ENCODE measurements around the gene PIGW. TPM values are rescaled to one million over a fixed set of nuclear protein-coding genes. Genes with fewer than 3 reads are reported as not detected.
"Not testable (repeated sequence)": the region's sequence is repeated elsewhere in the genome, so short reads cannot be mapped to it uniquely, and the experiment has no call there.

PIGW gene
- polyA plus RNA-seq, 3 donors, result 11.0 to 14.3 (median 12.6) TPM

DNA sequence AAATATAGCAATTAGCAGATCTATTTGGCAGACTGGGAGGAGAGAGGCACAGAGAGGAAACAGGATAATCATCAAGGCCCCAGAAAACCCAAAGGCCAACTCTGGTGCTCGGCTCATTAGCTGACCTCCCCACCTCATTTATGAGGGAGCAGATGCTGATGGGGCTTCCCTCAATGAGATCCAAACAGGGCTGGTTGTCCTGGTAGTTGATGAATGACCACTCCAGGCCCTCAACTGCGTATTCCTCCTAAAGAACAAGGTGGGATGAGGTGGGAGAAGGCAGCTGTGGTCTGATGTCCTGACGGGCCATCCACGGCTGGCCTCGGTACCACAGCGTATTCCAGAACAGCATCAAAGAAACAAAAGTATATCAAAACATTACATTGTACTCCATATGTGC, 27.5 kb upstream of the PIGW start:
- DNase-seq (ENCODE audit: low read depth in 3 of 3, low spot score in 2 of 3), result no peak

DNA sequence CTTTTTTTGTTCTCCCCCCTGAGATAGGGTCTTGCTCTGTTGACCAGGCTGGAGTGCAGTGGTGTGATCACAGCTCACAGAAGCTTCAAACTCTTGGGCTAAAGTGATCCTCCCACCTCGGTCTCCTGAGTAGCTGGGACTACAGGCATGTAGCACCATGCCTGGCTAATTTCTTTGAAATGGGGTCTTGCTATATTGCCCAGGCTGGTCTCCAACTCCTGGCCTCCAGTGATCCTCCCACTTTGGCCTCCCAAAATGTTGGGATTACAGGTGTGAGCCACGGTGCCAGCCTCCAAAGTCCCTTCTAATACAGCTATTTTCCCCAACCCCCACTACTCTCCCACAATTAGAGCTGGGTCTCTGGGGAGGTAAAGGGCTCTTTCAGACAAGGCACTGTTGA, 26.3 kb upstream of the PIGW start:
- DNase-seq (ENCODE audit: low read depth in 3 of 3, low spot score in 2 of 3), result not testable (repeated sequence)

DNA sequence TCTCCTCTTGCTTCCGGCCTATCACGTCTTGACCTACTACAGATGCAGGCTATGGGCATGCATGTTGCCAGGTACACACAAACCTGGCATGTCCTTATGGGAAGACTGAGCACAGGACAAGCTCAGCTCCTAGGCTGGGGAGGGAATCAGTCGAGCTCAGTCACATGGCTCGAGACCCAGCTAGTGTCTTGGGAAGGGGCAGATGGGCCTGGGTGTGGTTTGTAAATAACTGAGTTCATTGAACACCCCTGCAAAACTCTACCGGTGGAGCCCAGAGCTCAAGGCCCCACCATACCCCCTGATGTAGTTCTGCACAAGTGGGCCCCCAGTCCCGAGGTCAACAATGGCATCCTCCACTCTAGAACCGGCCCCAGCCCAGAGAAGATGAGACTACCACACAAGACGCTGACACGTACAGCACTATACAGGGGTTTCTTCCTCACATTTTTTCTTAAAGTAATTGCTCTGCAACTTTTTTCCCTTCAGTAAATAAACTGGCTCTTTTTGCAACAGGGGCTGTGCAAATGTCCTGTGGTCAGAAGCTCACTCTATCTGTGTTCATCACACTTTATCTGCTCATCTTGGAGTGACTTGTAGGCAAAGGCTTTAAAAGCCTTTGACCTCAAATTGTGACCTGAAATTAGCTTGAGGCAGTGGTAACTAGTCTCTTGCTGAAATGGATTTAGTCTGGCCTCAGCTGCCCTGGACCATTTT, 25.4 kb upstream of the PIGW start:
- no peak for DNase-seq (ENCODE audit: low read depth in 3 of 3, low spot score in 2 of 3)

DNA sequence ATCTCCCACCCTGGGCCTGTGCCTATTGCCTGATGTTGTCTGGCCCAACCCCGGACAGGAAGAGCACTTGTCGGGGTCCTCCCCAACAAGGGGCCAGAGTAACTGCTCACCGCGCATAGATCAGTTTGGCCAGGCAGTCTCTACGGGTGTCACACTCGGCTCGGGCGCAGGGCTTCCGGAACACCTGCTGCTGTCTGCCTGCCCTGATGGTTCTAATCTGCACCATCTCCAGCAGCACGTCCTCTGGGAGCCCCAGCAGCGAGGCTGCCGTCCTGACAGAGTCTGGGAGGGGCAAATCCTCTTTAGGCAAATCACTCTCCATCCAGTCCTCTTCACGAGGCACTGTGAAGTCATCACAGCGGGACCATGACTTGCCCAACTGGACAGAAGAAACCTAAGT, 24.2 kb upstream of the PIGW start:
- no peak for DNase-seq (ENCODE audit: low read depth in 3 of 3, low spot score in 2 of 3)

DNA sequence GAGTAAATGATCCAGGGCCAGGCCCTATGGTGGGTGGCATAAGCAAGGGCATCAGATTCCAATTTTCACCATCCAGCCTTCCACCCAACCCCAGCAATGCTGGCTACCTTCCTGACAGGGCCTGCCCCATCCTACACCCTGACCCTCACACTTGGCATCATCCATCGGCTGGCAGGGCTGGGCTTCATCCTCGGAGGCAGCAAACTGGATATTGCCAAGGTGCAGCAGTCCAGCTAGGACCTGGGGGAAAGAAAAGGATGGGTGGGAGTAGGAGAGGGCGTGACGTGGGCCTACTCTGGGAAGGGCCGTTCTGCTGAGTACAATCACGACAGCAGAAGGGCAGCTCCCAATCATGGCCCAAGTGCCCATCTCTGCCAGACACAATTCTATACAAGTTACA, 23.6 kb upstream of the PIGW start:
- no peak for DNase-seq (ENCODE audit: low read depth in 3 of 3, low spot score in 2 of 3)

DNA sequence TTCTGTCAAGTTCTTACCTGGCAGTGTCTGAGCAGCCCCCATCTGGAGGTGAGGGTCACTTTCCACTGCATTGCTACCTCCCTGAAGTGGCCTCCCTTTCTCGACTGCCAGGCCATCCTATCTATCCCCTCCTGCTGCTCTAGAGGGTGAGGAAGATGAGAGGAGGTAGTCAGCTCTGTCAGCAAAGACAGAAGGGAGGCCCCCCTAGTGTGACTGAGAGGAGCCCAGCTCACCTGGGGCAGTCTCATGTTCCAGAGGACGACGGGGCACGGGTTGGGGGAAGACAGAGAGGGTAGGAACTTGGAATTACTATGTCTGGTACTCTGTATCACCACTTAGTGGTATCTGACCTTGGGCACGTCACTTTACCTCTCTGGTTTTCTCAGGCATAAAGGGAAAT, 22.1 kb upstream of the PIGW start:
- no peak for DNase-seq (ENCODE audit: low read depth in 3 of 3, low spot score in 2 of 3)

DNA sequence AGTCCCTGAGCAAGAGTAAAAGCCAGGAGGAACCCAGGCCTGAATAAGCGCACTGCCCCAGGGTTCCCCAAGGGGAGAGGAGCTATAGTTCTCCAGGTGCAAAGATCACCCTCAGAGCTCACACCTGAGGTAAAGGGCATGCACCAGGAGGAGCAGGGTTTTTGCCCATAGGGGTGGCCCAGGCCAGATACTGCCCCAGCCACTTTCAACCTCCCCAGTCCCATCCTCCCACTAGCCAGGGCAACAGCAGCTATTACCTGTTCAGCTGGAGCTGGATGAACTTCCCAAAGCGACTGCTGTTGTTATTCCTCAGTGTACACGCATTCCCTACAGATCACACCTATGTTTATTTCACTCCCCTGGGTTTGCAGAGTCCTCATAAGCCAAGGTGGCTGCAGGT, 19.9 kb upstream of the PIGW start:
- DNase-seq (ENCODE audit: low read depth in 3 of 3, low spot score in 2 of 3), result no peak

DNA sequence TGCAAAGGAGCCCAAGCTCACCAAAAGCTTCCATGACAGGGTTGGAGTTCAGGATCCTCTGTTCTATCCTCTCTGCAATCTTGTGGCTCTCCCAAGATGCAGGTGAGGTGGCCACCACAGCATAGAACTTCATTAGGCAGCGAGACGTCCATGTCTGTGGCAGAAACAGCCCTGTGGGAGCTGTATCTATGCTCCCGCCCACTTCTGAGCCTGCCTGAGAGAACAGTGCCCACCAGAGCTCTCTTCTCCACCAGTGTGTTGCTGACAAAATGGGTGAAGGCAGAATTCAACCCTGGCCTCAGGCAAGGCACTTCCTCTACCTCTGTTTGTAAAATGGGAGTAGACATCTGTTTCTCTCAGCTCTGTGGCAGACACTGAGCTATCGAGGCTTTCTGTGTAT, 18.9 kb upstream of the PIGW start:
- DNase-seq (ENCODE audit: low read depth in 3 of 3, low spot score in 2 of 3), result no peak

DNA sequence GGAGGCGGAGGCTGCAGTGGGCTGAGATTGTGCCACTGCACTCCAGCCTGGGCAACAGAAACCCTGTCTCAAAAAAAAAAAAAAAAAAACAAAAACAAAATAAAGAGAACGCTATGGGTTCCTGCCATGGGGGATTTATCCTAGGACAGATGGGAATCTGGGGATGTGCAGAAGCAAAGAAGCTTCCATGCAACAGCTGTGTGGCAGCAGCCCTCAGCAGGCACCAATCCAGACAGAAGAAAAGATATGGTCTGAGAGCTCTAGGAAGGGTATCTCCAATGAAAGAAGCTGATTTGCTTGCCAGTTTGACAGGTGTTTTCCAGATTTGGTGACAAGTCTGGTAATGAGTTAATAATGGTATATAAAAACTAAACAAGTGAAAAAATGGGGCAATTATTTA, 11.7 kb upstream of the PIGW start:
- DNase-seq (ENCODE audit: low read depth in 3 of 3, low spot score in 2 of 3), result no peak

DNA sequence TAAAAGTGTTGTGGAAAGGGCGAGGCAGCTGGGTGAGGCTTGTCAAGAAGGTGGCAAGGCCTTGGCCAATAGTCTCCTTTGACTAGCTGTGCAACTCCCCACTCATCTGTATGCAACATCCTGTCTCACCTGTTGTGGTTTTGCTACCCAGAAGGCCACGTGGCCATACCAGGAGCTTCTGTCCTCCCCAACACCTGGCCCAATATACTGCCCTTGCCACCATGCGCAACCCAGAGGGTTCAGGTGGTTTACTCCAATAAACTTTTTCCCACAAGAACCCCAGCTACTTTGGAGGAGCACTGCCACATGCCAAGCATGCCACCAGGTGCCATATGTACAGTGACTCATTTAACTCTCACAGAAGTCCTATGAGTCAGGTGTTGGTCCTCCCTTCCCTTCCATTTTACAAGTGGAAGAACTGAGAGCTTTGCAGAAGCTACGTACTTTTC, 10.3 kb upstream of the PIGW start:
- DNase-seq (ENCODE audit: low read depth in 3 of 3, low spot score in 2 of 3), result no peak

DNA sequence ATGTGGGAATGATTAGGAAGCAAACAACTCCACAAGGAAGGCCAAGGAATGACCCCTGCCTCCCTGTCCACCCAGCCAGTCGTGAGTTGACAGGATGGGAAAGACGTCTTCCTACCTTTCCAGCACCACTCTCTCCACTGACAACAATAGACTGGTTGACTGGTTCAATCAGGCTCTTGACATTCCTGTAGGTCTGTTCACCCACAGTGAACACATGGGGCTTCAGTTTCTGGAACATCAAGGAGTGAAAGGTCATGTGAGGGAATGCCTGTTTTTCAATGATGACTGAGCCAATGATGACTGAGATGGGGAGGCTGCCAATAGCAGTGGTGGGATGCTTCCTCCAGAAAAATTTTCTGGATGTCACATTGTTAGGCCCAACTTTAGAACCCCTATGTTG, 9.7 kb upstream of the PIGW start:
- DNase-seq (ENCODE audit: low read depth in 3 of 3, low spot score in 2 of 3), result no peak

DNA sequence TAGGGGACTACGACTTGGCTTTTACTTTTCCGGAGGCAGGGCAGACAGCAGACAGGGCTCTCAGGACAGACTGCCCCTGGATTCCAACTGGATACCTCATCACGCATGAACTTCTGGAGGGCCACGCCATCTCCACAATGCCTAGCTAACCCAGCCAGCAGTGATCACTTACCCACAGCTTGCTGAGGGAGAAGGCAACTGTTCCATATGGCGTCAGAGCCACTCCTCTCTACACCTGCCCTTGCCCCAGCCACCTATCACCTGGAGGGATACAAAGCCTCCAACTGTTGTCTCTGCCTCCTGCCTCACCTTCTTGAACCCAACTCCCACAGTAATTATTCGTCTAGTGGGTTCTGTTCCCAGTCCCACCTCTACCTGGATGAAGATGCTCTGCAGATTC, 8.9 kb upstream of the PIGW start:
- no peak for DNase-seq (ENCODE audit: low read depth in 3 of 3, low spot score in 2 of 3)

DNA sequence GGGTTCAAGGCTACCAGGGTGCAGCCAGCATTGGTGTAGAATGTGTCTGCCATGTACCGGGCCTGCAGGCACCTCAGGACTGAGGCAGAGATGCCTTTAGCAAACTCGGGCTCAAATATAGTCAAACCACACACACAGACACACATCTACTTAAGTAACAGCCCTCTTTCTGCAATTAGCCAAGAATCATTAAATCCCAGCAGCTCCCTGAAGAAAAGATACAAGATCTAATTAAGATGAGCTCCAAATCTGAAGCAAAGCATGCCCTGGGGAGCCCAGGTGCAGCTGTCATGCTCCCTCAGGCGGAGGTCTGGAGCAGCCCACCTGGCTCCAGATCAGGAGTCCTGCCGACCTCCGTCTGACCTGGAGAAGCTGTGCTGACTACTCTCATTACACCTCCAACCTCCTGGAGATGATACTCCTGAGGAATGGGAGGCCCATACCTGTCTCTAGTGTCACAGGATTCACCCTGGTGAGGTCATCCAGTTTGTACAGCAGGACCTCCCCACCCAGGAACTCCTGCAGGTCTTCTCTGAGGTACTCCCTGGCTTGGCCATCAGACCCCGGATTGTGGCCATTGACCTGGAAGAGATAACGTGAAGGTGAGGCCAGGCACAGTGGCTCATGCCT, 7.1 kb upstream of the PIGW start:
- no peak for DNase-seq (ENCODE audit: low read depth in 3 of 3, low spot score in 2 of 3)

DNA sequence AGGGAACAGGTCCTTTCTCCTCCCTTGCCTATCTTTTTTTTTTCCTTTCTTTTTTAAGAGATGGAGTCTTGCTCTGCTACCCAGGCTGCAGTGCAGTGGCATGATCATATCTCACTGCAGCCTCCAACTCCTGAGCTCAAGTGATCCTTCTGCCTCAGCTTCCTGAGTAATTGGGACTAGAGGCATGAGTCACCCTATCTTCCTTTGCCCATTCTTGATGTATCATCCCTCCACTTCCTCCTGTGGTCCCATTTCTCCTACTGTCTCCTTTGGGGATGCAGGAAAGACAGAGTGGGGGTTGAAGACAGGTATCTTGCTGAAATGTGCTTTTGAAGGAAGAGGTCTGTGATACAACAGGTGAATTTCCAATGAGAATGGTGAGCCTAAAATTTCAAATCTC, 5.7 kb upstream of the PIGW start:
- no peak for DNase-seq (ENCODE audit: low read depth in 3 of 3, low spot score in 2 of 3)

DNA sequence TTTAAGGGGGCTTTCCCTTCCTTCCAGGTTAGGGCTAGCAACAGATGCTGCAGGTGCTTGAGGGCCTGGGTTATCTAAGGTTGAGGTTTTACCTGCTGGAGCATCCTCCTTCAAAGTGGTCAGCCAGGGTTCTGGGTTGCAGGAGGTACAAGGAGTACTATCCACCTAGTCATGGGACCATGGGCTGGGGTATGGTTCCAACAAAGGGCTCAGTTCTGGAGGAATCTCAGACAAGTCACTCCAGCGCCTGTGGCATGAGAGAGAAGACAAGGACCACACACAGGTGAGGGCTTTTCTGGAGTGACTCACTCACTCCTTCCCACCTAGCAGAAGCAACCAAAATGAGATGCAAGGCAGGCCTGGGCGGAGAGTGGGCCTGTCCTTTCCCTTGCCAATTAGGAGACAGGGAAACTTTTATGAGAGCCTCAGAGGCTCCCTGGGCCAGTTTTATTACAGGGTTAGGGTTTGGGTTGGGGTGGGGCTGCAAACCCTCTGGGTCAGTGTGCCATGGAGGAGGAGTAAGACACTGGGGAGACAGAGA, 2.3 kb upstream of the PIGW start:
- DNase-seq (ENCODE audit: low read depth in 3 of 3, low spot score in 2 of 3), result no peak

DNA sequence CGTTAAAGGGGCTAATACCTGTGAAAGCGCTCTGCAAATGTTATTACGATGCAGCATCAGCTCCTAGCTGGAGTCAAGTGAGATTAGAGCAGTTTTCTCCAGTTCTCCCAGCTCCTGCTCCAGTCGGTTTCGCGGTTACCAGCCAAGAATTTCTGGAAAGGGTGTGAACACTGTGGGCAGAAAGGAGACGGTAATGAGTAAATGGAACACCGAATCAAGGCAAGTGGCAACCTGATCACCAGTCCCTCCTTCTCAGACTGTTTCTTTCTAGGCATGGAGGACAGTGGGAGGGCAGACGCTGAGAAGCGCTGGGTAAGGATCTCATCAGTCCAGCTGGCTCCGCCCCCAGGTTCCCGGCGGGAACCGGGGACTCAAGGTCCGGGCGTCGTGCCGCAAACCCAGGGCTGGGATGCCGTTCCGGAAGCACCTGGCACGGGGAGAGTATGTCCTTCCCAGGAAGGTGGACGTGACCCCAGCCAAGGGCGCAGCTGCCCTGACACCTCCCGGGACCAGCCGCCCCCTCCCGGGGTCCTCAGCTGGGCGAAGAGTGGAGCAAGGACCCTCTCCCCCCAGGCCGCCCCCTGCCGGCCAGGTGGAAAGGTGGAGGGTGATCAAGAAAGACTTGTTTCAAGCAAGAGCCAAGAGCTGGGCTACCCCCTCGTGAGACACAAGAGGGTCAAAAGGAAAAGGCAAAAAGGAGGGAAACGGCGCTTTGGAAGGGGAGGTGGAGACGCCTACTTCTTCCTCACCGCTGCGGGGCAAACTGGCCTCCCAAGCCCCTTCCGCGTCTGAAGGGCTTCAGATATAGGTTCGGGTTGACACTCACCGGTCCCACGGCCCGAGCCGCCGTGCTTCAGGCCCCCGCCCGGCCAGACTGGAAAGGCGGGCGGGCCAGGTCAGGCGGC, 600 bp upstream of the PIGW start:
- peak in 2 of 3 donors; percentile 31 to 36 for DNase-seq (ENCODE audit: low read depth in 3 of 3, low spot score in 2 of 3)

DNA sequence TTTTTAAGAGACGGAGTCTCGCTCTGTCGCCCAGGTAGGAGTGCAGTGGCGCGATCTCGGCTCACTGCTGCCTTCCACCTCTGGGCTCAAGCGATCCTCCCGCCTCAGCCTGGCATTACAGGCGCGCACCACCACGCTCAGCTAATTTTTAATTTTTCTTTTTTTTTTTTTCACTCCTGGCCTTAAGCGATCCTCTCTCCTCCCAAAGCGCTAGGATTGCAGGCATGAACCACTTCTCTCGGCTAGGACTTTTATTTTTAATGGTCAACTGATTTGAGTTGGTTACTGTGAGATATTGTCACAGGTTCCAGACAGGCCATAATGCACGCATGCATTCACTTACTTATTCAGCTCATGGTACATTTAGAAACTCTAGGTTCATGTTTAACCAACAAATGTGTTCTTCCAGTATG, 888 bp downstream of the PIGW start:
- no peak for DNase-seq (ENCODE audit: low read depth in 3 of 3, low spot score in 2 of 3)

DNA sequence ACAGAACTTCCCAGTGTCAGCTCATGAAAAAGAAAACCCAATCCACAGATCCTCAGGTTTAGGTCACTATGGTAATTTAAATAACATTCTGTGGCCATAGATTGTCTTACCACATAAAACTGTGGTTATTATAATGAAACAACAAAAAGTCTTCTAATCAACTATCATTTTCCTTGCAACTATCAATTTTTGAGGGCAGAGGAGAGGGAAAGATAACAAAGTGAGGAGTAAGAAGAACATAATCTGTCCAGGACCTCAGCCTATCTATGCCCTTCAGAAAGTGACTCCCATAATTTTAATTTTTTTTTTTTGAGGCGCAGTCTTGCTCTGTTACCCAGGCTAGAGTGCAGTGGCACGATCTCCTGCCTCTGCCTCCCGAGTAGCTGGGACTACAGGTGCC, 5.9 kb downstream of the PIGW start:
- DNase-seq (ENCODE audit: low read depth in 3 of 3, low spot score in 2 of 3), result no peak

DNA sequence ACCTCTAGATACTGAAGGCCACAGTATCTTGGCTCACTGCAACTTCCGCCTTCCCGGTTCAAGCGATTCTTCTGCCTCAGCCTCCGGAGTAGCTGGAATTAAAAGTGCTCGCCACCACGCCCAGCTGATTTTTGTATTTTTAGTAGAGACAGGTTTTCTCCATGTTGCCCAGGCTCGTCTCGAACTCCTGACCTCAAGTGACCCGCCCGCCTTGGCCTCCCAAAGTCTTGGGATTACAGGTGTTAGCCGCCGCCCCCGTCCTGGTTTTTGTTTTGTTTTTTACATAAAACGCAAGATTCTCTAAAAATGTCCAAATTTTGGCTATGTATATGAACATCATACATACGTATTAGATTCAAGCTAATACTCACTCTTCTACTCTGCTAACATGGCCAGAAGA, 8.0 kb downstream of the PIGW start:
- no peak for DNase-seq (ENCODE audit: low read depth in 3 of 3, low spot score in 2 of 3)

DNA sequence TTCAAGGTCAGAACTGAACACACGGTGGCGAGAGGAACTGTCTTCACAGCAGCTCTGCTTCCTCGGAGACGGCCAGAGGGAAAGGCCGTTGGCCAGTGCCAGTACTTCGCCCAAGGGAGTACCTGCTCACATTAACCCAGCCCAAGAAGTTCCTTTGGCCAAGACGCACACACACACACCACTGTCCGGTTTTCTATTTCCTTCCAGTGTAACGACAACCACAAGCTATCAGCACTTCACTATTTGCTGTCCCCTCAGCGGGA, 9.2 kb downstream of the PIGW start:
- DNase-seq (ENCODE audit: low read depth in 3 of 3, low spot score in 2 of 3), result peak; percentile 31 to 40 (median 31)

DNA sequence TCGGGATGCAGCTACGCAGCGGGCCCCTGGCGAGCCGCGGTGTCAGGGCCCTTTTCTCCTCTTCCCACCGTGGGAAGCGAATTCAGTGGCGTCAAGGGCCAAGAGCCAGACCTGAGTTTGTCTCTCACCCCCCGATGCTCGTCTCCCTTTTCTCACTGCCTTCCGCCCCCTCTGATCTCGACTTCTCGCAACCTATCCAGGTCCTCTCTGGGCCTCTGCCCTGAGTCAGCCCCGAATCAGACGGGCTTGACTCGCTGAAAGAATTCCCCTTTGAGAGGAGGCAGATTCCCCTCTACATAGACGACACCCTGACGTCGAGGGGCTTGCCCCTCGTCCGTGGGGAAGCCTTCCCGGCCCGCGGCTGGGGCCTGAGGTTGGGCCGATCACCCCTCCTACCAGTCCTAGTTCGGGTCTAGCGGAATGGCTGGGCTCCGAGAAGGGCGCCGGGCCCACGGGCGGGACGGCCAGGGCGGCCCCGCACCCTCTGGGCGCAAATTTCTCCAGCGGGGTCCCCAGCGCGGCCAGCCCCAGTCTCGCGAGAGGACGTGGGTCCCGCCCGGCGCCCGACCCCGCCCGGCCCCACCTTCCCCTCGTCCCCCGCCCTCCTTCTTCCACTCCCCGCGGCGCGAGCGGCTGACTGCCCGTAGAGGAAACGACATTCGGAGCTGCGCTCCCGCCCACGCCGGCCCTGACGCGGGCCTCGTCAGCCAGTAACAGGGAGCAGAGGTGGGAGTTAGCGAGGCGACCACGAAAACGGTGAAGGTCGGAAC, 9.7 kb downstream of the PIGW start, which contains the start of gene GGNBP2:
Gene GGNBP2, plus strand, starts transcription at position 613 of the 770 bp plus-strand sequence. CDS start 806 bp downstream, outside the sequence.
- peak; percentile 75 to 86 (median 85) for DNase-seq (ENCODE audit: low read depth in 3 of 3, low spot score in 2 of 3)
